GM21825 (cell line): ENCODE data around the gene C18orf32.
"Not testable (repeated sequence)": the region's sequence is repeated elsewhere in the genome, so short reads cannot be mapped to it uniquely, and the experiment has no call there.

Experiments
- ATAC-seq: cut with Tn5 transposase; IDR thresholded peaks from one replicate; pipeline ENCODE4 v1.9.1; 2021; ENCODE audit warnings: mild to moderate bottlenecking, moderate library complexity; ENCODE audit not compliant: unreplicated experiment

The C18orf32 gene

DNA sequence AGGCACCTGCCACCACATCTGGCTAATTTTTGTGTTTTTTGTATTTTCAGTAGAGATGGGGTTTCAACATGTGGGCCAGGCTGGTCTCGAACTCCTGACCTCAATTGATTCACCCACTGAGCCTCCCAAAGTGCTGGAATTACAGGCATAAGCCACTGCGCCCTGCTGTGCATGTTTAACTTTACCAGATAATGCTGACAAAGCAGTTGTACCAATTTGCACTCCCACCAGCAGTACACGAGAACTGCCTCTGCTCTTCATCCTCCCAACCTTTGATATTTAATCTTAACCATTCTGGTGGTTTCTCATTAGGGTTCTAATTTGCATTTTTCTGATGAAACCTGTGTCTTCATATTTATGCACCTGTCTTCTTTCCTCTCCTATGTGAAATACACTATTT, 14.6 kb downstream of the C18orf32 start:
- no peak for ATAC-seq

DNA sequence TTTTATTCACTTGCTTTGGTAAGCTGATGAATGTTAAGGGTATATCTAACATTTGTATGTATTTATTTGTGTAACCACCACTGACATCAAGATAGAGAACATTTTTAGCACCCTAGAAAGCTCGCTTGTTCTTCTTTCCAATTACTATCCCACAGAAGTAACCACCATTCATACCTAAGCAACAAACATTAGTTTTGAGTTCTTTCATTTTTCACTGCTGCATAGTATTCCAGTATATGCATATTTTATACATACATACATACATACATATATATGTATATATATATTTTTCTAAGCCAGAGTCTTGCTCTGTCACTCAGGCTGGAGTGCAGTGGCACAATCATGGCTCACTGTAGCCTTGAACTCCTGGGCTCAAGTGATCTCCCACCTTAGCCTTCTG, 15.5 kb downstream of the C18orf32 start:
- ATAC-seq = no peak

DNA sequence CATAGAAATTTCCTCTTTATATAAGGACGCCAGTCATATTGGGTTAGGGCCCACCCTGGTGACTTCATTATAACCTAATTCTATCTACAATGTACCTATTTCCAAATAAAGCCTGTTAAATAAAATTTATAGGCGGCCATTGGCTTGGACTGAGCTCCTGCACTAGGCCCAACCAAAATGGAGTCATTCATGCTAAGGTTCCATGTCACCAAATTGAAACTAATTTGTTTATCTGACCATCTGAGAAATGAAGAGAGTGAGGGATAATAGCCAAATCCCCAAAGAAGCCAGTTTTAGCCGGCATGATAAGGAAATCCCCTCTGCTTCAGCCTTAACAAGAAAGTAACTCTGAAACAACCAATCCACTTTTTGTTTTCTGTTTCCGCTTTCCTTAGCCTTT, 19.4 kb downstream of the C18orf32 start:
- ATAC-seq = no peak

DNA sequence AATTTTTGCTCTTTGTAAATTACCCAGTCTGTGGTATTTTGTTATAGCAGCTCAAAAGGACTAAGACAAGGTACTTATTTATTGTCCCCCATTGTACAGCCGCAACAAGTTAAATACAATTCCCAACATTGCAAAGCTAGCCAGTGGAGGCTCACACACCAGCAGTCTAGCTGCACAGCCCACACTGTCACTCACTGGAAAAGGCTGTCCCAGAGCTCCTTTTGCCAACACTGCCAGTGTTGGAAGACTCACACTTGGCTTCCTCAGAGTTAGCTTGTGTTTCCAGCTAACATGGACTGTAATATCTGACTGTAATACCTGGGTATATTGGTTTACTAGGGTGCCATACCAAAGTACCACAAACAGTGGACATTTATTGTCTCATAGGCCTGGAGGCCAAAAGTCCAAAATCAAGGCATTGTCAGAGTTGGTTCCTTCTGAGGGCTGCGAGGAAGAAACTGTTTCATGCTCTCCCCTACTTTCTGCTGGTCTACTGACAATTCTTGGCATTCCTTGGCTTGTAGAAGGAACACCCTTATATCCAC, 19.9 kb downstream of the C18orf32 start:
- no peak for ATAC-seq

DNA sequence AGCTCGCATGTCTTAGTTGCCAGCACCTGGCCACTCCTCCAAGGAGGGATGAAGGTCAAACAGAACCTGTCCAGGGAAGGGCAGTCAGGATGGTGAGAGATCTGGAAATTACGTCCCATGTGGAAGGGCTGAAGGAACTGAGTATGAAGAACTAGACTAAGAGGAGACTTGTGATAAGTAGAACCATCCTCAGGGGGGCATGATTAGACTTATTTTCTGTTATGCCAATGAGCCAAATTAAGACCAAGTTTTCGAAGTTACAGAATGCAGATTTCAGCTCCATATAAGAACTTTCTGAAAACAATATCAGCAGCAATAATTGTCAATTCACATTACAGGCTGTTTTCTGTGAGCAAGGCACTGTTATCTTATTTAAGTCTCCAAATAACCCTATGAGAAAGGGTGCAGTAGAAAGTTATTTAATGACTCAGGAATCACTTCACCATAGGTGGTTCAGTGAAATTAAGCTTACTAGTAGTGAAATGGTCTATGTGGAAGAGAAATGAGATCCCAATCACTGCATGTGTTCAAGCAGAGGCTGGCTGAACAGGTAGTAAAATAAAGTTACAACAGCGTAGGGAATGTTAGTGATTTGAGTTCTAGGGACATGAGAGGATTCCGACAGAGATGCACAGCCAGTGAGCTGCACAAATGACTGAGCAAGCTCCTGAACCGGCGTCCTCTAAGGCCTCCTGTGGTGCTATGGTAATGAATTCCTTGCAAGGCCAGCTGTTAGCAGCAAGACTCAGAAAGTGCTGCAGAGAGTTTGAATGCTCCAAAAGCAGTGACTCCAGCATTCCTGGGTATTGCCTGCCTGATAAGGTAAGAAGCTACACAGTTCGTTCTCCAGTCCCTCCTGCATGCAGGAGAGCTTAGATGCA, 22.1 kb downstream of the C18orf32 start:
- ATAC-seq = no peak

DNA sequence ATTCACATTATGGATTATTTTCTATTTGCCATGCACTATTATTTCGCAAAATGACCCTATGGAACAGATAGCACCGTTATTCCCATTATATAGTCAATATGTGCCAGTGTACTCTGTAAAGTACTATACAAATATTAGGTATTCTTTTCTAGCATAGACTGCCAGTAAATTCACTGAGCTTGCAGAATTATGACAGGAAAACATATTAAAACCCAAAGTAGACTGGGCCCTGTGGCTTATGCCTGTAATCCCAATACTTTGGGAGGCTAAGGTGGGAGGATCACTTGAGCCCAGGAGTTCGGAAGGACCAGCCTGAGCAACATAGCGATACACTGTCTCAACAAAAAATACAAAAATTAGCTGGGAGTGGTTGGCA, 25.4 kb downstream of the C18orf32 start:
- ATAC-seq = no peak

DNA sequence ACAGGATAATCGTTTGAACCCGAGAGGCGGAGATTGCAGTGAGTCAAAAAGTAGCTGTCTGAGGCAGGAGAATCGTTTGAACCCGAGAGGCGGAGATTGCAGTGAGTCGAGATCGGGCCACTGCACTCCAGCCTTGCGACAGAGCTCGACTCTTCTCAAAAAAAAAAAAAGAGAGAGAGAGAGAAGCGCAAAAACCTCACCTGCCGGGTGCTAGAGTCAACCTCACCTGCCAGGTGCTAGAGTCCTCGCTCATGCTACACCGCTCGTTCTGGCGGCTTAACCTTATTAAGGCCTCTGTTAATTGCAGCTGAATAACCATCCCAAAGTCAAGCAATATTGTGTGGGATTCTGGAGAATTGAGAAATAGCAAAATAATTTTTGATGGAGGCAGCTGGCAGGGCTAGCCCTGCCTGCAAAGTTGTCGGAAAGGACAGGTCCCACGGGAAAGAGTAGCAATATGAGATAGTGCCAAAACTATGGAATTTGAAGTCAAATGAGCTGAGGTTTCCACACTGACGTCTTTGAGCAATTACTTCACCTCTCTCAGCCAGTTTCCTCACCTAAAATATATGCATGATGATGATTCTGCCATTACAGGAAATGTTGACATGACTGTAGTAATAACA, 25.9 kb downstream of the C18orf32 start:
- no peak for ATAC-seq

DNA sequence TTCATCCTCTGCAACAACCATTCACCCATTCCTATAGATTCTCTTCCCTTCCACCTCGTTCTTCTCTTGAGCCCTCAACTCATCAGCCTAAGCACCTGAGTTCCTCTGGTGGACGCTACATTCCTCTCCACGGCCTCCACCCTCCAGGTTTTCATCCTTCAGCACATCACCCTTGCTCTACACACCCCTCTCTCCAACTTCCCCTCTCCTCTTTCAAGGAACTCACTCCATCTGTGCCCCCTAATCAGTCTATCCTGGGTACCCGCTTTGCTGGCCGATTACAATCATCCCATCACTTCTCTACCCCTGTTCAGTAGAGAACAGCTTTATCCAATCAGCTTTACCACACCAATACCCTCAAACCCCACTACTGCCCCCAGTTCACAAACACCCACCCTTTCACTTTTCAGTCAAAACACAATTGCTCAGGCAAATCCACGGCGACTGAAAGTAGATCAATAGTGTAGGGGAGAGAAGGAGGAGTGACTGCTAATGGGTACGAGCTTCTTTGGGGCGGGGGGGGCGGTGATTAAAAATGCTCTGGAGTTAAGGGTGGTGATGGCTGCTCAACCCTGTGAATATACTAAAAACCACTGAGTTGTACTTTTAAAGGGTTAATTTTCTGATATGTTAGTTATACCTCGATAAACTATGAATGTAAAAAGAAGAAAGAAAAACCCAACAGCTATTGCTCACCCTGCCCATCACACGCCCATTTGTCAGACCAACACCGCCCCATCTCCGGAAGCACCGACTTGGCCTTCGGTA, 27.4 kb downstream of the C18orf32 start:
- ATAC-seq = no peak

DNA sequence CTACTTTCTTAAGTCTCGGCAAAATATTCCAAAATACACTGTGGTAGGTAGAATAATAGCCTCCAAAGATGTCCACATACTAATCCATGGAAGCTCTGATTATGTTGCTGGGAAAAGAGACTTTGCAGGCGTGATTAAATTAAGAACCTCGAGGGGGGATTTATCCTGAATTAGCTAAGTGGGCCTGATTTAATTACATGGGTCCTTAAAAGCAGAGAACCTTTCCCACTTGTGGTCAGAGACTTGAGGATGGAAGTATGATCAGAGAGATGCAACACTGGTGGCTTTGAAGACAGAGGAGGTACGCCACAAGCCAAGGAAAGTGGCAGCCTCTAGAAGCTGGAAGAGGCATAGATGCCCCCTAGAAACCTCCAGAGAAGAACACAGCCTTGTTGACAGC, 29.4 kb downstream of the C18orf32 start:
- ATAC-seq = no peak

DNA sequence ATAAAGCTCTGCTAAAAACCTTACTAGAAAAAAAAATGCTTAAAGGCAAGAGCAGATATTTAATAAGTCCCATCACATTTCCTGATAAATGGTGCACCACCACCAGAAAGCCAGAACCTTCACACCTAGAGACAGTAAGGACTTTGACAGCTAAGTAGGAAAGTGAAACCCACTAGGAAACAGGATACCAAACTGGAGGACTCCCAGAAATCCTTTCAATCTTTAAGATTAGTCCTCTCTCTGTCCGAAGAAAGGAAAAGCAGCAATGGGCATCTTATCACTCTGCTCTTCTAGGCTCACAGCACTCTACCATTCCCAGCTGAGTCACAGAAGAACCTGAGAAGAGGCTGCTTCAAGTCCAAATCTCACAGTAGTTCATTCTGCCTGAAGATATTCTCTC, 30.2 kb downstream of the C18orf32 start:
- no peak for ATAC-seq

DNA sequence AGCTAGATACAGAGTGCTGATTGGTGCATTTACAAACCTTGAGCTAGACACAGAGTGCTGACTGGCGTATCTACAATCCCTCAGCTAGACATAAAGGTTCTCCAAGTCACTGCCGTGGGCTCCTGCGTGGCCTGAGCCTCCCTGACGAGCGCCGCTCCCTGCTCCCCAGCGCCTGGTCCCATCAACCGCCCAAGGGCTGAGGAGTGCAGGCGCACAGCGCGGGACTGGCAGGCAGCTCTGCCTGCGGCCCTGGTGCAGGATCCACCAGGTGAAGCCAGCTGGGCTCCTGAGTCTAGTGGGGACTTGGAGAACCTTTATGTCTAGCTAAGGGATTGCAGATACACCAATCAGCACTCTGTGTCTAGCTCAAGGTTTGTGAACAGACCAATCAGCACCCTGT, 34.5 kb downstream of the C18orf32 start:
- ATAC-seq = not testable (repeated sequence)

DNA sequence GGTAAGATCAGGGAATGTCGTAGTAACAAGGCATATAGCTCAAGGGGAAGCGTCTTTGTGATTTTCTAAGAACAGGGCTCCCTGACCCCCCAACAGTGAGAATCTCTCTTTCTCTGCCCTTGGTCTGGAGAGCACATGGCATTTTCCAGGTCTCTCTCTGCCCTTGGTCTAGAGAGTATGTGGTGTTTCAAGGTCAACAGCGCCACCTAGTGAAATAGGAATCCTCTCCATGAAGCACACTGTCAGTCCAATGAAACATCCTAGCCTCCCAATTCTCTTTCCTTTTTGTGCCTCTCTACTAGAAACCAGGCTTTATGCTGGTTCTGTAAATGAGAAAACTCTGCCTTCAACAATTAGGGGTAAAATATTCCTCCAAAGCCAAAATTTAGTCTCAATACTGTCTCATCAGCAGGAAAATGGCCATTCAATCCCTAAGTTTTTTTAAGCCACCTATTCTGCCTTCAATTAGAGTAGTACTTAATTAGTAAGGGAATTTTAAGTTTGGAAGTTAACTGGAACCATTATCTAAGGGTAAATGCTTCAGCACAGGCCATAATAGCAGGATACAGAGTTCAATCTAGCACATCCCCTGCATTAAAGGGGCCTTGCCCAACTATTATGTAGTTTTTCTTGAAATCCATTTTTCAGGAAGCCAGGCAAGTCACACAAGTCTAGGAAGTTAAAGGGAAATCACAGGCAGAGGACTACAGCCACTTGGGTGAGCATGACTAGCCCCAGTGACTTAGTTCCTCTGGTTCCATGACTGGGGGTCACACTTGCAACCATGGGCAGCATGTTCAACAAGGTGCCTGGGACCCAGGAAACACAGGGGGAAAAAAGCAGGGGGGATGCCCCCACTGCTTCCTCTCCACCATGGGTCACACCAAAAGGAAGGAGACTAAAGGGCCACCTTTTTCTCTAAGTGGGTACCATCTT, 39.0 kb downstream of the C18orf32 start:
- no peak for ATAC-seq

DNA sequence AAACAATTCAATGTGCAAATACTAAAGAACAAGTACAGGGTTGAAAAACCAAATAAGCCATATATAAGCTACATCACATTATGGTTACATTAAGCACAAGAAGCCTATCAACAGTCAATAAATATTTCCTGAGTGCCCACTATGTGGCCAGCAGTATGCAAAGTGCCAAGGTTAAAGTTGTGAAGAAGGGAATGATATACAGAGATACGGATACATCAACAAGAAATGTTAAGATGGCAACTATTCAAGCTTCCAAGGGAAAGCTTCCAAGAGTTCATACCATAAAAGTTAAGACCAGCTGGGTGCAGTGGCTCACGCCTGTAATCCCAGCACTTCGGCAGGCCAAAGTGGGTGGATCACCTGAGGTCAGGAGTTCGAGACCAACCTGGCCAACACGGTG, 40.6 kb downstream of the C18orf32 start:
- ATAC-seq = no peak

DNA sequence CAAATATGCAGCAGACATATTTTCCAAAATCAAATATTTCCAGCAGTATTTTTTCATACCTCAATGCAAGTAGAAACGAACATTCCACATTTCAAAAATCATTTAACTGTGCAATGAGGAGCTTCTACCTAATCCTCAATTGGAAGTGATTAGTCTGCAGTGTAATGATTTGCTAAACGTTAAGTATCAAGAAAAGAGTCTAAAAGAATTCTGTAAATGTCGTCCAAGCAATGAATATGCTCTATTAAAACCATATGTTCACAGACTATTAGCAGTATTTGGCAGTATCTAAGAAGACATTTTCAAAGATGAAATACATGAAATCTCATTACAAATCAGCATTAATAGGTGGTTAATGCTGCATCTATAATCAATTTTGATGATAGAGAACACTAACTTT, 42.5 kb downstream of the C18orf32 start:
- ATAC-seq = no peak

DNA sequence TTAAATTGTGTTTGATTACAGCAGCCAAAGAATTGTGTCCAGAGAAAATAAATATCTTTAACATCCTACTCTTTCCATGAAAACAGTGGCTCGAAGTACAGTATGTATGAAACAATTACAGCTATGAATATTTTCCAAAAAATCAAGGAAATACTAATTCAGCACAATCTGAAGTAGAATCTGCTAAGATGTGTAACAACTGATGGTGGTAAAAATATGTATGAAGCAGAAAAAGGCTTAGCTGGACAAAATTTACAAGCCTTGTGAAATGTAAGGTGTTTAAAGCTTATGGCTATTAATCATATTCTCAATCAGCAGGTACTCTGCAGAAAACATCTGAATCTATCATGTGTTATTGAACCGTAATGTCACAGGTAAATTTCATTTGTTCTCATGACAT, 43.2 kb downstream of the C18orf32 start:
- no peak for ATAC-seq

DNA sequence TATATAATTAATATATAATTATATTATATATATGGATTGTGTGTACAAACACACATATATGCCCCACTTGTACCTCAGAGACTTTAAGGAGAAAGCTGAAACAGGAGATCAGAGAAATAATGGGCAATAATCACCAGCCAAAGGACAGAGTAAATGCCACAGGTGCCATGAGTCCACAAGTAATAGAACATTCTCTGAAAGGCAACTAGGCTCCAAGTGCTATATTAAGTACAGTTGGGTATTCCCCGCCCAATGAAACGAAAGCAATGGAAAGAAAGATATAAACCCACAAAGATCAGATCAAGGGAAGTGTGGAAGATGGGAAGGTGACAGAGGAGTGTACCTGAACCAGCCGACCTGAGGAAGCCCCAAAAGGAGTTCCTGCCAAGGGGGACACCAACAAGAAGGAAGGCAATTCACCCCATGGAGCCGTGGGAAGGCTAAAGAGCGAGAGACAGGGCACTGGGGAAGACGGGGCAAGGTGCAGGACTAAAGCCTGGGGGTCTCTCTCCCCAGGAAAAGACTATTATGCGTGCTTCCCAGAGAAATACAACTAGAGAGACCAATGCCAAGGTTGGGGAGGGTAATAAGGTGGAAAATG, 45.6 kb downstream of the C18orf32 start:
- no peak for ATAC-seq

DNA sequence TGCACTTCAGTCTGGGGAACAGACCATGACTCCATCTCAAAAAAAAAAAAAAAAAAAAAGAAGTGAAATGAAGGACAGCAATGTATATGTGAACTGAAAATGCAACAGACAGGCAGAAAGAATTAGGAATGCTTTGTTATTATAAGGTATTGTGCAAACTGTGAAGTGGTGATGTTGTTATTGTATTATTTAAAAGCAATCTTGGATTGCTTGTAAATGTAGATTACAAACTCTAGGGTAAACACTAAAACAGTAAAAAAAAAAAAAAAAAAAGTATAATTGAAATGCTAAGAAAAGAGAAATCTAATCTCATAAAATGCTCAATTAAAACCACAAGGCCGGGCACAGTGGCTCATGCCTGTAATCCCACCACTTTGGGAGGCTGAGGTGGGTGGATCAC, 51.9 kb downstream of the C18orf32 start:
- ATAC-seq = no peak

DNA sequence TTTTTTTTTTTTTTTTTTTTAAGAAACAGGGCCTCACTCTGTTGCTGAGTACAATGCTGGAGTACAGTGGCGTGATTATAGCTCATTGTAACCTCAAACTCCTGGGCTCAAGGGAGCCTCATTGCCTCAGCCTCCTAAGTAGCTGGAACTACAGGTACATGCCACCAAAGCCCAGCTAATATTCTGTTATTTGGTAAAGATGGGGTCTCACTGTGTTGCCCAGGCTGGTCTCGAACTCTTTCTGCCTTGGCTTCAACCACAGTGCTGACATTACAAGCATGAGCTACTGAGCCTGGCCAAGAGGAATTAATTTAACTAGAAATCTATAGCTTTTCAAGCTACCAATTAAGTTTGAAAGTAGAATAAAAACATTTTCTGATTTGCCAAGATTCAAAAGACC, 54.4 kb downstream of the C18orf32 start:
- ATAC-seq = no peak

DNA sequence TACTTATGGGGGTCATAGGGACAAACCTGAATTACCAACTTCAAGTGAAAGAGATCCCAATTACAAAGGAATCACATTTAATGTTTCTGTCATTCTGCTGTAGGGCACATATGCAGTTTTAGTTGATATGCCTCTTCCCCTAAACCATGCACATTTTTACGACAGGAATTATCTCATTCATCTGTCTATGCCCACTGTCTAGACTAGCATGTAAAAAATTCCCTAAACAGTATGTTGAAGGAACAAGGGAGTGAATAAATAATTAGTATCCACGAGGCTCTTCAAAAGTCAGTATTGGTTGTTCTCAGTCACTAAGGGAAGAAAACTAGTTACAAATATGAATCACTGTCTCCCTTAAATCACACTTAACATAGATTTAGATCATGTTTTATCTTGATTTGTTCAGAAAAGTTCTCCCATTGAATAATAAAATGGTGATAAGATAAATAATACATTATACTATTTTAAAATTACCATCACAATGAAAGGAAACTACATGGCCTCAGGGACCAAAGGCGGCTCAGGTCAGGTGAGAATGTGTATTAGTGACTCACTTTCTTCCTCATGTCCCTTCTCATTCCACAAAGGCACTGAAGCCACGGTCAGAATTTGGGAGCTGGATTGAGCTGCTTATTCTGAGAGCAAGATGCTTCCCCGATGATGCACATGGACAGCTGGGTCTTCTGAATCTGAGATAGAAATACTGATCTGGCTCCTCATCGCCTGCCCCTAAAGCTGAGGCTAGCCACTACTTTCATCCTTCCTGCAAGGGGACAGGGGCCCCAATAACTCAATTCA, 55.7 kb downstream of the C18orf32 start:
- ATAC-seq = no peak
